ENCODE data around the gene TEX53.

Gene TEX53

GRCh38 chr9:114607671-114608524 lies 49.7 kb downstream of the TEX53 start (continued):
- TF ChIP-seq TSHZ2 (CRISPR knock-in tag; IDR thresholded peaks at IDR 0.05): no peak

- no peak for TF ChIP-seq ZNF70 (CRISPR knock-in tag; IDR thresholded peaks at IDR 0.05)
- no peak for ATAC-seq
These were observed 50.9 kb downstream of the TEX53 start for GRCh38 chr9:114606597-114607207.

Data from SK-N-SH treated with all-trans-retinoic acid at 6 μM for 48 hours (cell line).